ENCODE measurements around the gene TNFAIP8. TPM values are rescaled to one million over a fixed set of nuclear protein-coding genes. Genes with fewer than 3 reads are reported as not detected.

Gene TNFAIP8
- total and polyA plus RNA-seq, 2 of the 13 experiments (the other 11 are each of a cell fraction or from before 2014, with no cell fraction given): 6.4 to 11.2 TPM

DNA sequence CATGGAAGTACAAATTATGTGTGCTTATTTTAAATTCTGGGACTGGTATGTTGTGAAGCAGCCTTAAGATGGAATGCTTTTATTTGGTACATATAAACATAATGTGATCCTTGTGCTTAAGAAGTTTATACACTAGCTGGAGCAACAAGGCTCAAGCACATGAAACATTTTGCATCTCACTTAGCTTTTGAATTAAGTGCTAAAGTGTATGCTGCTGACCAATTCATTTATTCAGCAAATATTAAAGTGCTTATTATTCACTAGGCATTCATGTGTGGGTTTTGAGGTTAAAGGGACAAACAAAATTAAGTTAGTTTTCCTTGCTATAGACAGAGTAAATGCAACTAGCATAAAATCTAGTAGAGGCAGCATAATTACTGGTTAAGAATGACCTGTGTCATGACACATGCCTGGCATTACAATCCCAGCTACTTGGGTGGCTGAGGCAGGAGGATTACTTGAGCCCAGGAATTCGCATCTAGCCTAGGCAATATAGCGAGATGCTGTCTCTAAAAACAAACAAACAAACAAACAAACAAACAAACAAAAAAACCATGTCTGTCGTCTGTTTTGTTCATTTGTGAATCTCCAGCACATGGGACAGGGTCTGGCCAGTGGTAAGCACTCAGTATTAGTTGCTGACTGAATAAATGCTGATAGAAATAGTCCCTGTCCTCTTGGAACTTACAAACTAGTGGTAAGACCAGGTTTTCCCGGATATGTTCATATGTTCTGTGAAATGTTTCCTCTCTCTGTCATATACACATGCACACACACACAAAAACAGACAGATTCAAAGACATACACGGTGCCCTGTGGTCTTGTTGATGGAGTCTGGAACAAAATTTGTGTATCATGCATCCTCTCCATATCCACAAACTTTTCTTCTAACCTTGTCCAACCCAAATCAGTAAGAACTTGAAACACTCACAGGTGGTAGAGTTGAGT lies 41.9 kb upstream of the TNFAIP8 start (continued):
- no peak for TF ChIP-seq TFE3 (CRISPR knock-in tag; IDR thresholded peaks at IDR 0.05)
- no peak for TF ChIP-seq MTF1 (CRISPR knock-in tag; IDR thresholded peaks at IDR 0.05)
- TF ChIP-seq ARID5B (CRISPR knock-in tag; IDR thresholded peaks at IDR 0.05): no peak
- TF ChIP-seq, protein P1, sequence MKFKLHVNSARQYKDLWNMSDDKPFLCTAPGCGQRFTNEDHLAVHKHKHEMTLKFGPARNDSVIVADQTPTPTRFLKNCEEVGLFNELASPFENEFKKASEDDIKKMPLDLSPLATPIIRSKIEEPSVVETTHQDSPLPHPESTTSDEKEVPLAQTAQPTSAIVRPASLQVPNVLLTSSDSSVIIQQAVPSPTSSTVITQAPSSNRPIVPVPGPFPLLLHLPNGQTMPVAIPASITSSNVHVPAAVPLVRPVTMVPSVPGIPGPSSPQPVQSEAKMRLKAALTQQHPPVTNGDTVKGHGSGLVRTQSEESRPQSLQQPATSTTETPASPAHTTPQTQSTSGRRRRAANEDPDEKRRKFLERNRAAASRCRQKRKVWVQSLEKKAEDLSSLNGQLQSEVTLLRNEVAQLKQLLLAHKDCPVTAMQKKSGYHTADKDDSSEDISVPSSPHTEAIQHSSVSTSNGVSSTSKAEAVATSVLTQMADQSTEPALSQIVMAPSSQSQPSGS (CRISPR knock-in tag; IDR thresholded peaks at IDR 0.05): no peak
- no peak for TF ChIP-seq ZBTB42 (CRISPR knock-in tag; IDR thresholded peaks at IDR 0.05)
- TF ChIP-seq, protein P2, sequence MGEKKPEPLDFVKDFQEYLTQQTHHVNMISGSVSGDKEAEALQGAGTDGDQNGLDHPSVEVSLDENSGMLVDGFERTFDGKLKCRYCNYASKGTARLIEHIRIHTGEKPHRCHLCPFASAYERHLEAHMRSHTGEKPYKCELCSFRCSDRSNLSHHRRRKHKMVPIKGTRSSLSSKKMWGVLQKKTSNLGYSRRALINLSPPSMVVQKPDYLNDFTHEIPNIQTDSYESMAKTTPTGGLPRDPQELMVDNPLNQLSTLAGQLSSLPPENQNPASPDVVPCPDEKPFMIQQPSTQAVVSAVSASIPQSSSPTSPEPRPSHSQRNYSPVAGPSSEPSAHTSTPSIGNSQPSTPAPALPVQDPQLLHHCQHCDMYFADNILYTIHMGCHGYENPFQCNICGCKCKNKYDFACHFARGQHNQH (CRISPR knock-in tag; IDR thresholded peaks at IDR 0.05): no peak
- no peak for TF ChIP-seq KDM1A (CRISPR knock-in tag; IDR thresholded peaks at IDR 0.05)
- TF ChIP-seq MBNL3 (CRISPR knock-in tag; conservative IDR thresholded peaks at IDR 0.05): no peak
- no peak for TF ChIP-seq MEF2D (CRISPR knock-in tag; IDR thresholded peaks at IDR 0.05)
- TF ChIP-seq SIX4 (CRISPR knock-in tag; IDR thresholded peaks at IDR 0.05): no peak
- TF ChIP-seq, protein P3, sequence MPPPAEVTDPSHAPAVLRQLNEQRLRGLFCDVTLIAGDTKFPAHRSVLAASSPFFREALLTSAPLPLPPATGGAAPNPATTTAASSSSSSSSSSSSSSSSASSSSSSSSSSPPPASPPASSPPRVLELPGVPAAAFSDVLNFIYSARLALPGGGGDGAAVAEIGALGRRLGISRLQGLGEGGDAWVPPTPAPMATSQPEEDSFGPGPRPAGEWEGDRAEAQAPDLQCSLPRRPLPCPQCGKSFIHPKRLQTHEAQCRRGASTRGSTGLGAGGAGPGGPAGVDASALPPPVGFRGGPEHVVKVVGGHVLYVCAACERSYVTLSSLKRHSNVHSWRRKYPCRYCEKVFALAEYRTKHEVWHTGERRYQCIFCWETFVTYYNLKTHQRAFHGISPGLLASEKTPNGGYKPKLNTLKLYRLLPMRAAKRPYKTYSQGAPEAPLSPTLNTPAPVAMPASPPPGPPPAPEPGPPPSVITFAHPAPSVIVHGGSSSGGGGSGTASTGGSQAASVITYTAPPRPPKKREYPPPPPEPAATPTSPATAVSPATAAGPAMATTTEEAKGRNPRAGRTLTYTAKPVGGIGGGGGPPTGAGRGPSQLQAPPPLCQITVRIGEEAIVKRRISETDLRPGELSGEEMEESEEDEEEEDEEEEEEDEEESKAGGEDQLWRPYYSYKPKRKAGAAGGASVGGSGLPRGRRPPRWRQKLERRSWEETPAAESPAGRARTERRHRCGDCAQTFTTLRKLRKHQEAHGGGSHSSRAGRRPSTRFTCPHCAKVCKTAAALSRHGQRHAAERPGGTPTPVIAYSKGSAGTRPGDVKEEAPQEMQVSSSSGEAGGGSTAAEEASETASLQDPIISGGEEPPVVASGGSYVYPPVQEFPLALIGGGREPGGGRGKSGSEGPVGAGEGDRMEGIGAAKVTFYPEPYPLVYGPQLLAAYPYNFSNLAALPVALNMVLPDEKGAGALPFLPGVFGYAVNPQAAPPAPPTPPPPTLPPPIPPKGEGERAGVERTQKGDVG (CRISPR knock-in tag; IDR thresholded peaks at IDR 0.05; ENCODE audit: borderline replicate concordance): no peak
- TF ChIP-seq CEBPB (IDR thresholded peaks at IDR 0.05; ENCODE audit: borderline replicate concordance, low read depth, low read length): no peak
- no peak for TF ChIP-seq DNMT1 (CRISPR knock-in tag; IDR thresholded peaks at IDR 0.05)
- no peak for TF ChIP-seq NR2C2 (CRISPR knock-in tag; IDR thresholded peaks at IDR 0.05; ENCODE audit: borderline replicate concordance)

All from HepG2 (cell line).